Keratinocyte (primary cell): Measurements from ENCODE around the gene CTXN1. TPM values are rescaled to one million over a fixed set of nuclear protein-coding genes. Genes with fewer than 3 reads are reported as not detected.
A peak's percentile ranks its signal among the peaks of the same experiment; 100 is the strongest.

Experiments used
- DNase-seq: peaks from one replicate; pipeline ENCODE4 v3.0.0-alpha.2; 2011; ENCODE audit warnings: low read depth, missing footprints, low spot score
- FAIRE-seq: peaks from 2 replicates; lab custom pipeline; 2011; peaks lifted over from hg19 to GRCh38; lab: Jason Lieb, UNC
- H2AFZ ChIP-seq: 2 replicates; pipeline ENCODE4 v1.6.0; 2012; ENCODE audit warnings: low read length, control low read depth, inconsistent platforms; ENCODE audit not compliant: control insufficient read depth
- H3K27ac ChIP-seq: 2 replicates; pipeline ENCODE4 v1.5.1; 2011; ENCODE audit warnings: low read length; ENCODE audit not compliant: control insufficient read depth, insufficient read depth
- H3K27me3 ChIP-seq: 3 replicates; pipeline ENCODE4 v1.6.0; 2011; ENCODE audit warnings: low read length; ENCODE audit not compliant: control insufficient read depth, insufficient read depth; ENCODE audit errors: extremely low read depth
- H3K36me3 ChIP-seq, 2 experiments: 2 replicates in 1 of 2; 3 replicates in 1 of 2; pipeline ENCODE4 v1.5.1; 2011; ENCODE audit warnings: low read length in 2 of 2, mild to moderate bottlenecking in 1 of 2; ENCODE audit not compliant: control insufficient read depth in 2 of 2, insufficient read depth in 2 of 2; ENCODE audit errors: extremely low read depth in 1 of 2
- H3K4me1 ChIP-seq: 3 replicates; pipeline ENCODE4 v1.5.1; 2011; ENCODE audit warnings: low read length; ENCODE audit not compliant: control insufficient read depth, insufficient read depth; ENCODE audit errors: extremely low read depth
- H3K4me2 ChIP-seq: 3 replicates; pipeline ENCODE4 v1.6.0; 2011; ENCODE audit warnings: low read depth, low read length; ENCODE audit not compliant: control insufficient read depth, insufficient read depth; ENCODE audit errors: extremely low read depth
- H3K4me3 ChIP-seq, 3 experiments: fragments of 200-600 bp in 1 of 3; sonication (generic) in 1 of 3; 2 replicates in 2 of 3; 3 replicates in 1 of 3; pipeline ENCODE4 v1.5.1; 2011 to 2016; ENCODE audit warnings: low read length in 3 of 3, mild to moderate bottlenecking in 3 of 3, control low read depth in 2 of 3, inconsistent platforms in 1 of 3, low read depth in 1 of 3, mixed read lengths in 1 of 3, mixed run types in 1 of 3, moderate library complexity in 1 of 3; ENCODE audit not compliant: control insufficient read depth in 2 of 3, insufficient read depth in 2 of 3; ENCODE audit errors: extremely low read depth in 1 of 3
- H3K79me2 ChIP-seq: 2 replicates; pipeline ENCODE4 v1.6.0; 2012; ENCODE audit warnings: low read length; ENCODE audit not compliant: control insufficient read depth, insufficient read depth
- H3K9ac ChIP-seq: 3 replicates; pipeline ENCODE4 v1.6.0; 2011; ENCODE audit warnings: low read length; ENCODE audit not compliant: control insufficient read depth, insufficient read depth; ENCODE audit errors: extremely low read depth
- H3K9me1 ChIP-seq: 3 replicates; pipeline ENCODE4 v1.6.0; 2011; ENCODE audit warnings: low read length; ENCODE audit not compliant: control insufficient read depth, insufficient read depth; ENCODE audit errors: extremely low read depth
- H3K9me3 ChIP-seq: 2 replicates; pipeline ENCODE4 v1.5.1; 2012; ENCODE audit warnings: low read depth, low read length; ENCODE audit not compliant: control insufficient read depth
- H4K20me1 ChIP-seq: 3 replicates; pipeline ENCODE4 v1.6.0; 2011; ENCODE audit warnings: low read length; ENCODE audit not compliant: control insufficient read depth, insufficient read depth; ENCODE audit errors: extremely low read depth
- CTCF ChIP-seq, 3 experiments: IDR thresholded peaks in 1 of 3; conservative IDR thresholded peaks in 1 of 3; optimal IDR thresholded peaks in 1 of 3; 2 replicates in 2 of 3; 3 replicates in 1 of 3; pipeline versions ENCODE3 to v1.5.1; 2011; ENCODE audit warnings: low read length in 3 of 3, mild to moderate bottlenecking in 3 of 3, moderate library complexity in 2 of 3, control low read depth in 1 of 3, inconsistent platforms in 1 of 3; ENCODE audit not compliant: insufficient read depth in 2 of 3; ENCODE audit errors: extremely low read depth in 1 of 3
- EZH2 ChIP-seq: IDR thresholded peaks from one replicate; pipeline ENCODE4 v1.6.1; 2012; ENCODE audit warnings: inconsistent platforms, mild to moderate bottlenecking, low read length, moderate library complexity
- dilution Hi-C: fragments of 300-500 bp; cut with MboI; formaldehyde crosslinking; loops from one replicate; pipeline ENCODE4 v1.7.0; 2020; ENCODE audit warnings: low sequenced_read_pairs; ENCODE audit not compliant: extremely low pct_ligation_motif_present
- polyA plus RNA-seq, 5 experiments: library from polyadenylated mRNA; depleted of rRNA in 3 of 5; stranded (reverse) in 3 of 5; stranded (forward) in 1 of 5; unstranded in 1 of 5; fragments of >200 nt; gene quantifications; 1 replicate in 1 of 5; 2 replicates in 3 of 5; 3 replicates in 1 of 5; pipeline versions ENCODE4 v1.2.1 to v1.2.3, GENCODE V29; 2011 to 2012; ENCODE audit warnings: missing spikeins in 2 of 5, low read depth in 1 of 5, low replicate concordance in 1 of 5

CTXN1 gene
- polyA plus RNA-seq, 1 donor (not counting 4 experiments of a cell fraction or from before 2014, with no cell fraction given), result 0.41 TPM

DNA sequence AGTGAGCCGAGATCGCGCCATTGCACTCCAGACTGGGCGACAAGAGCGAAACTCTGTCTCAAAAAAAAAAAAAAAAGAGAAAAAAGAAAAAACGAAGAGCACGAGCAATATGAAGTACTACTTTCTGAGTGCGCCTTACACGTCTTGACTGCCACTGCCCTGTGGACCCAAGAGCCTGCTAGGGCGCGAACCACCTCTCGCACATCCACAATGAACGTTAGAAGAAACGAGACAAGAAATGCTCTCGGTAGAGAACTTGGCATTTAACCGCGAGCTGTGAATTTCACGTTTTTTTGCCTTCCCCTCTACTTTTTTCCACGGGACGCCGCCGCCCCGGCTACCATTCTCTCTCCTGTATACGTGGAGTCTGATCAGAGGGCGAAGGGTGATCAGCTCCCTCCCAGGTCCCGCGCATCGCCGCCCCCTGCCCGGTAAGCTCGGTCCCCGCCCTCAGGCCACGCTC is 17.1 kb upstream of the CTXN1 start:
- Histone ChIP-seq H3K79me2 (peaks cover 30% of the 10 kb centered on the region), H3K9ac (peak overlapping the region; percentile 100), H3K36me3 (peaks cover 4 to 23% of the 10 kb centered on the region in 2 experiments), H3K4me2 (peak overlapping the region; percentile 82), H4K20me1 (no peaks in the 10 kb centered on the region), H3K27ac (peak overlapping the region; percentile 98), H3K4me3 (peak overlapping the region; percentile 92 to 100 (median 100)), H3K27me3 (no peaks in the 10 kb centered on the region), H2AFZ (peak overlapping the region; percentile 86), H3K4me1 (peaks cover 15% of the 10 kb centered on the region), H3K9me1 (no peaks in the 10 kb centered on the region), H3K9me3 (no peaks in the 10 kb centered on the region)
- DNase-seq (no peak), FAIRE-seq (no peak)
- TF ChIP-seq EZH2 (no peak), CTCF (optimal IDR thresholded peaks at IDR 0.05 in 1 of 3, IDR thresholded peaks at IDR 0.05 in 1 of 3, conservative IDR thresholded peaks at IDR 0.05 in 1 of 3; ENCODE audit: extremely low read depth in 1 of 3, insufficient read depth in 2 of 3, low read length in 3 of 3) (no peak)
- dilution Hi-C loops, result no loop called here

DNA sequence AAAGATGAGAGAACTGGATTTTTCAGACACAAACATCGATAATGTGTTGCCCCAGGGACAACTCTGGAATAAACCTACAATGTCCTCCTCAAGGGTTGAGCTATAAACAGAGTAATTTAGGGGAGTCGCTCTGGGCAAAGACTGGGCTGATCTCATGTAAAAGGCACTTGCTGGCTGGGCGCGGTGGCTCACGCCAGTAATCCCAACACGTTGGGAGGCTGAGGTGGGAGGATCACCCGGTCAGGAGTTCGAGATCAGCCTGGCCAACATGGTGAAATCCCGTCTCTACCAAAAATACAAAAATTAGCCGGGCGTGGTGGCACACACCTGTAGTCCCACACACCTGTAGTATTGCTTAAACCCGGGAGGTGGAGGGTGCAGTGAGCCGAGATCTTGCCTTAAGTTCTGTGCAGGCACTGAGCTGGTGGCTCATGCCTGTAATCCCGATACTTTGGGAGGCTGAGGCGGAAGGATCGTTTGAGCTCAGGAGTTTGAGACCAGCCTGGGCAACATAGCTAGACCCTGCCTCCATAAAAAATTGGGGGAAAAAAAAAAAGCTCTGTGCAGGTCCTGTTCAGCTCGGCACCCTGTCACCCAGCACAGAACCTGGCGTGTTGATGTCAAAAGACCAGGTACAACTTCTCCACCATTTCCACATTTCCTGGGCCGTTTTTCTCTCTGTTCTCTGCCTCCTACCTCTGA is 16.1 kb upstream of the CTXN1 start:
- TF ChIP-seq EZH2 (no peak), CTCF (optimal IDR thresholded peaks at IDR 0.05 in 1 of 3, IDR thresholded peaks at IDR 0.05 in 1 of 3, conservative IDR thresholded peaks at IDR 0.05 in 1 of 3; ENCODE audit: extremely low read depth in 1 of 3, insufficient read depth in 2 of 3, low read length in 3 of 3) (no peak)
- no peak for FAIRE-seq
- no peaks in the 10 kb centered on the region for H3K27me3 ChIP-seq

More for the DNA sequence above, 16.1 kb upstream of the CTXN1 start:
- peaks cover 32% of the 10 kb centered on the region for H3K79me2 ChIP-seq
- no peaks in the 10 kb centered on the region for H3K9me1 ChIP-seq
- DNase-seq, result no peak
- dilution Hi-C loops, result no loop called here
- H3K4me2 ChIP-seq, result peak overlapping the region; percentile 82
- H3K4me3 ChIP-seq, result peak overlapping the region in 2 of 3 experiments; percentile 92 to 100
- H3K4me1 ChIP-seq, result peaks cover 15% of the 10 kb centered on the region
- H3K27ac ChIP-seq, result no peak overlapping the region
- H2AFZ ChIP-seq, result no peak overlapping the region
- H3K36me3 ChIP-seq, result peaks cover 10 to 27% of the 10 kb centered on the region in 2 experiments
- H3K9me3 ChIP-seq, result no peaks in the 10 kb centered on the region
- H4K20me1 ChIP-seq, result no peaks in the 10 kb centered on the region
- peak overlapping the region; percentile 9 for H3K9ac ChIP-seq
